ENCODE data around the gene ABHD5.

The ABHD5 gene

GRCh38 chr3:43758592-43759225 lies 68.0 kb downstream of the ABHD5 start:
- DNase-seq: no peak

GRCh38 chr3:43759297-43759782 lies 68.6 kb downstream of the ABHD5 start:
- DNase-seq: no peak

- no peak for DNase-seq
Measured at GRCh38 chr3:43759938-43760337, 69.2 kb downstream of the ABHD5 start.

DNA sequence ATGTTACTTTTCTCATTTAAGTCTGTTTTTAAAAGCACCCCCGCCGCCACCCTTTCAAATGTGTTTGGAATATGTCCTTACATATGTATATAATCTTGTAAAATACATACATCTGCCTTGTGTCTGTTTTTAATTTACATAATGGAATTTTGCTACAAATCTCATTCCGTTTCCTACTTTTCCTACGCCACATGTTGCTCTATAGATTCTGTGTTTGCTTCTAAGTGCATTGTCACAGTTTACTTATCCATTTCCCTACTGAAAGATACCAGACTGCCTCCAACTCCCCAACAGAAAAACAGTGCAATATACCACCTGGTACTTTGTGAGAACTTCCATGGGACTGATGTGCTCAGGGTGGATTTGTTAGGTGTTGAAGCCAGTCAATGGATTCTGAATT lies 70.2 kb downstream of the ABHD5 start:
- no peak for DNase-seq

DNA sequence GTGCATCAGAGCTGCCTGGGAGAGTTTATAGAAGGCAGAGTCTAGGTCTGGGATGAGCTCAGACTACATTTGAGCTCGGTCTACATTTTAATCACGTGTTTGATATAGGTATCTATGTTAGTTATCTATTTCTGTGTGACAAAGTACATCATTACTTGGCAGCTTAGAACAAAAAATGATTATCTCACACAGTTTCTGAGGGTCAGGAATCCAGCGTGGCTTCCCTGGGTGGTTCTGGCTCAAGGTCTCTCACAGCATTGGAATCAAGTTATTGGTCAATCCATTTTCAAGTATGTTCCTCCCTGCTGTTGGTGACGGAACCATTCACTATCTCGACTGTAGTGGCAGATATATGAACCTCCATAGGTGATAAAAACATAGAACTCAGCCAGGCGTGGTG lies 71.7 kb downstream of the ABHD5 start:
- DNase-seq: no peak

GRCh38 chr3:43764056-43764455 lies 73.3 kb downstream of the ABHD5 start:
- DNase-seq: no peak

DNA sequence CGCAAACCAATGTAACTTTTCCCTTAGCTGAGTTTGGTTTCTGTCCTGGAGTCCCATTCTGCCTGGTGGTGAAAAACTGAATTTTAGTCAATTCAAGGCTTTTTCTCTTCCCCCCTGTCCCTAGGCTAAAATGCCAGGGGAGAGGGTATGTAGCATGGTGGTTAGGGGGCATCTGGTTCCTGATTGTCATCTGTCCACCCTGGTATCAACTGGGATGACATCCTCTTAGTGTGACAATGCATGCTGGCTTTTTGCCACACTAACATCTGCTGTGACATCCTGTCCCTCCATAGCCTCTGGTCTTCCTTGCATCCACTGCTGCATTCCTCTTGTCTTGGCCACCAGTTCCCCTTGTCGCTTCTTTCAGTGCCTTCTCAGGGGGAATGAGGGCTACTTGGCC lies 73.7 kb downstream of the ABHD5 start:
- no peak for DNase-seq

DNA sequence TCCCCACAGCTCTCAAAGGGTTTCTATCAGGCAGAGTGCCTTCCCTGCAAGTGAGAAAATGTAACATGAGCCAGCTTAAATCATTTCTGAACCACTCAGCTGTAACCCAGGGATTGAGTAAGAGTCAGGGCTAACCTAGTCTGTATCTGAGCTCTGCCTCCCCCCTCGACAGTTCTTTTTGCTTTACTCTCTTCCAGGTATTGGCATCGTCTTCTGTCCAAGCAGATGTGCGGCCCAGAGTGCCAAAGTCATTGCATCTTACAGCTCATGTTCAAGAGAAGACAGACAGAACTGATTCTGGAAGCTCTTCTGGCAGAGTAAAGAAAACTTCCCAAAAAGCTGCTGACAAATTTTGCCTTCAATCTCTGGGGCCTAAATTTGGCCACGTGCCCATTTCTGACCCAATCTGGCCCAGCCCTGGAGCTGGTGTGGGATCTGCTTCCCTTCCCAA lies 74.8 kb downstream of the ABHD5 start:
- no peak for DNase-seq

- no peak for DNase-seq
Measured at GRCh38 chr3:43766672-43767465, 76.1 kb downstream of the ABHD5 start.

DNA sequence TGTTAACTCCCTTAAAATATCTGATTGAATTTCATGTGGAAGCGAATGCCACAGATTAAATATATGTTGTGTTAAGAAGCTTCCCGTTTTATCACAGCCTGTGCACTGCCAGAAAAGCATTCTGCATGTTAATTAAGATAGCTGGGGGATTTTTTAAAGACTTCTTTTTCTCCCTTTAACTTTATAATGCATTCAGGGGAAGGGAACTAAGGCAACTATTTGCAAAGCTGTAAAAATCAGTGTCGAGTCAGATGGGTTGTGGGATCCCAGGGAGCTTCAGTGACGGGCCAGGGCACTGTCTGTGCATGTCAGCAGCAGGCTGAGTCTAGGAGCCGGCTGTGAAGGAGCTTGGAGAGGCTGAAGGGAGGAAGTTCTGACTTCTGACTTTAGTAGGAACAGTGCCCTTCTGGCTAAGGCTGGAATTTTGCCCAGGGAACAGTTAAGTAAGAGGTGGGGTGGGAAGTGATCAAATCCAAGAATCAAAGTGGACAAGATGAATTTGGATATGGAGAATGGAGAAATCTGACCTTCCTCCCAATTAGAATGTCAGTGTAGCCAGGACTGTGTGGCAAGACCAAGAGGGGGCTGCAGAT lies 77.7 kb downstream of the ABHD5 start:
- DNase-seq: no peak

GRCh38 chr3:43769097-43769884 lies 78.6 kb downstream of the ABHD5 start:
- peak; percentile 95 for DNase-seq

- DNase-seq: no peak
Measured at GRCh38 chr3:43769885-43770425, 79.2 kb downstream of the ABHD5 start.

DNA sequence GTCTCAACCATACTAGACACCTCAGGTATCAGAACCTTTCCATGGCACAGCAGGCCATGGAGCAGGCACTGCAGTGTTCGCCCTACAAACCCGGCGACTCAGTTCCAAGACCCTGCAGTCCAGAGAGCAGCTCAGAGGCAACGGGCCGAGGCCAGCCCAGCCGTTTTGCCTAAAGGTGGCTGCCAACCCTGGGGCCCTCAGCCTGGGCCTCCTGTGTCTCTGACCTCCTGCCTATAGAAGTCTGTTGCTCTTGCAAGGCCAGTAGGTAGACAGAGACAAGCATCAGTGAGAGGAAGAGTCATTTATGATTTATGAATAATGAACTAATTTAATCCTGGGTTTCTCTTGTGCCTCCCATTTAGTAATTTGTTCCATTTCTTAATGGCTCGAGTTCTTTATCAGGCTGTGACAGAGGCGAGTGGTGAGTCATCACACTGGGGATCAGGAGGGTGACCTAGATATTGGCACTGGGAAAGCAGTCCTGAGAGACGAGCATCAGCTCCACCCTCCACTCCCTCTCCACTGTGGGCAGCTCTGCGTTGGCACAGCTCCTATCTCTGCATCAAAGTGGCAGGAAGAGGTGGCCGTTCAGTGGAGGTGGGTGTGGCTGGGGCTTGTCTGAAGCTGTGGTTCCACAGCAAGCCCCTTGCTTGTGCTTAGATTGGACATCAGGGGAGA lies 79.8 kb downstream of the ABHD5 start:
- DNase-seq: no peak

DNA sequence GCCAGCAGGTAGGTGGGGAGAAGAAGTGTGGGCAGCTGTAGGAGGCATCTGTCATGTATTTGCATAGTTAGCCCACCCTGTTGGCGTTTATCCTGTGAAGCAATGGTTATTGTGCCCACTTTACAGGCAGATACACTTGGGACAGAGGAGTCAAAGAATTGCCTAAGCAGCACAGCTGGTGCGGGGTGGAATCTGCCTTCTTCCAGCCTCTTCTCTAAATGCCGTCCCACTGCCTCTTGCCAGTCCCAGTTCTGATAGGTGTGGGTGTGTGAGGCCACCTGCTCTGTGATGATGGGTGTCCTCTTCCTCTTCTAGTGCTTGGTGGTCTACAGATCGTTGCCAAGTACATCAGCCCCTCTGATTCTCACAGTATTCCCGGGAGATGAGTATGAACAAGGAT lies 80.9 kb downstream of the ABHD5 start:
- DNase-seq: no peak

GRCh38 chr3:43773273-43774094 lies 82.7 kb downstream of the ABHD5 start:
- DNase-seq: no peak

GRCh38 chr3:43774799-43775198 lies 84.1 kb downstream of the ABHD5 start:
- DNase-seq: no peak

DNA sequence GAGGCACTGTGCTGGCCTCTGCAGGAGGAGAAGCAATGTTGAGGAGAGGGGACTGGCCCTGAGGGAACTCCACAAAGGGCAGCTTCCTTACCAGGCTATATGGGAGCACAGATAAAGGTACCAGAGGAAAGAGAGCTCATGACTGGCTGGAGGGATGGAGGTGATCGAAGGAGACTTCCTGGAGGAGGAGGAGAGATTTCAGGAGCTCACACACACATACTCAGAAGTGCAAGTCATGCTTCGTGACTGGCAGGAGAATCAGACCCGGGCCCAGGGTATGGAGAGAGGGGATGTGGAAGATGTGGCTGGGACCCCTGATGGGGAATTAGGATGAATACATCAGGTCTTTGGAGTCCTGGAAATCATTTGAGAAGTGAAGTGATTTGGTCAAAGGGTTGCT lies 85.4 kb downstream of the ABHD5 start:
- no peak for DNase-seq

- DNase-seq: no peak
Measured at GRCh38 chr3:43779850-43780249, 89.1 kb downstream of the ABHD5 start.

GRCh38 chr3:43782541-43782940 lies 91.8 kb downstream of the ABHD5 start:
- no peak for DNase-seq

All from right forelimb (tissue), 1 donor.